Naive thymus-derived CD4-positive, alpha-beta T cell (primary cell): ENCODE measurements around the gene DGAT2. TPM values are rescaled to one million over a fixed set of nuclear protein-coding genes. Genes with fewer than 3 reads are reported as not detected.
A peak's percentile ranks its signal among the peaks of the same experiment; 100 is the strongest.
"Not testable (repeated sequence)": the region's sequence is repeated elsewhere in the genome, so short reads cannot be mapped to it uniquely, and the experiment has no call there.

Source experiments
- ATAC-seq: fragments of 150-1000 bp; cut with Tn5 transposase; 2 replicates; pipeline ENCODE4 v1.10.0; 2021; ENCODE audit warnings: mild to moderate bottlenecking, moderate library complexity
- CTCF ChIA-PET: fragments of 350-600 bp; sonication (Branson Sonifier 250); formaldehyde crosslinking; loops from one replicate; lab custom pipeline; 2021; ENCODE audit warnings: antibody characterized with exemption; lab: Charles Lee
- POLR2A ChIA-PET: fragments of 350-600 bp; sonication (Branson Sonifier 250); formaldehyde crosslinking; loops from one replicate; lab custom pipeline; 2021; ENCODE audit warnings: antibody characterized with exemption, inconsistent platforms; lab: Charles Lee
- DNase-seq, 9 donors: peaks; one replicate each; pipeline versions ENCODE4 v3.0.0 to v3.0.0-alpha.2; 2020 to 2022; ENCODE audit warnings: mixed read lengths in 1 of 9
- H3K27ac ChIP-seq: one replicate; pipeline ENCODE4 v1.7.0; 2013; ENCODE audit warnings: mild to moderate bottlenecking, low read depth, low read length, moderate library complexity
- H3K27me3 ChIP-seq, 2 donors: one replicate each; pipeline ENCODE4 v1.7.0; 2013; ENCODE audit warnings: low read length in 2 of 2, mild to moderate bottlenecking in 2 of 2, moderate library complexity in 2 of 2; ENCODE audit not compliant: control insufficient read depth in 2 of 2, insufficient read depth in 2 of 2
- H3K36me3 ChIP-seq, 3 experiments: 1 replicate in 2 of 3; 2 replicates in 1 of 3; pipeline ENCODE4 v1.7.0; 2013; ENCODE audit warnings: low read length in 3 of 3, mild to moderate bottlenecking in 3 of 3, moderate library complexity in 1 of 3; ENCODE audit not compliant: insufficient read depth in 3 of 3, control insufficient read depth in 2 of 3
- H3K4me1 ChIP-seq, 2 donors: one replicate each; pipeline ENCODE4 v1.7.0; 2013; ENCODE audit warnings: low read length in 2 of 2, mild to moderate bottlenecking in 2 of 2, moderate library complexity in 1 of 2; ENCODE audit not compliant: control insufficient read depth in 2 of 2, insufficient read depth in 2 of 2
- H3K4me3 ChIP-seq: 2 replicates; pipeline ENCODE4 v1.7.0; 2013; ENCODE audit warnings: mild to moderate bottlenecking, low read length
- H3K9me3 ChIP-seq, 3 experiments: 1 replicate in 2 of 3; 2 replicates in 1 of 3; pipeline ENCODE4 v1.7.0; 2013; ENCODE audit warnings: low read length in 3 of 3; ENCODE audit not compliant: control insufficient read depth in 2 of 3
- H3K27ac Mint-ChIP-seq, 9 donors: one replicate each; pipeline ENCODE4 v1.8.0; 2020 to 2022; ENCODE audit warnings: mixed read lengths in 9 of 9, mild to moderate bottlenecking in 8 of 9, moderate library complexity in 5 of 9, inconsistent platforms in 2 of 9
- H3K27me3 Mint-ChIP-seq, 5 donors: one replicate each; pipeline ENCODE4 v1.8.0; 2021 to 2022; ENCODE audit warnings: mixed read lengths in 5 of 5, mild to moderate bottlenecking in 1 of 5
- H3K36me3 Mint-ChIP-seq, 5 donors: one replicate each; pipeline ENCODE4 v1.8.0; 2020 to 2022; ENCODE audit warnings: mixed read lengths in 5 of 5, mild to moderate bottlenecking in 3 of 5, inconsistent platforms in 1 of 5
- H3K4me1 Mint-ChIP-seq, 7 donors: one replicate each; pipeline ENCODE4 v1.8.0; 2020 to 2022; ENCODE audit warnings: mixed read lengths in 7 of 7, mild to moderate bottlenecking in 3 of 7, inconsistent platforms in 1 of 7
- H3K4me3 Mint-ChIP-seq, 10 donors: one replicate each; pipeline ENCODE4 v1.8.0; 2020 to 2022; ENCODE audit warnings: mild to moderate bottlenecking in 10 of 10, mixed read lengths in 10 of 10, moderate library complexity in 6 of 10, inconsistent platforms in 2 of 10
- H3K9me3 Mint-ChIP-seq, 11 donors: one replicate each; pipeline ENCODE4 v1.8.0; 2020 to 2022; ENCODE audit warnings: mixed read lengths in 11 of 11, mild to moderate bottlenecking in 4 of 11, inconsistent platforms in 1 of 11, moderate library complexity in 1 of 11
- intact Hi-C, 2 donors: fragments of 100-400 bp; cut with micrococcal nuclease; formaldehyde crosslinking; loops; one replicate each; pipeline ENCODE4 v1.15.1; 2023
- polyA plus RNA-seq, 2 donors: library from polyadenylated mRNA; unstranded; fragments of 300-500 nt; fragmentation: Illumina TruSeq; gene quantifications; one replicate each; pipeline ENCODE4 v1.2.3, GENCODE V29; 2021
- total RNA-seq, 6 experiments: library from RNA in 5 of 6; stranded (reverse) in 5 of 6; gene quantifications; 1 replicate in 5 of 6; 2 replicates in 1 of 6; pipeline ENCODE4 v1.2.3 and lab custom pipeline; 2021 to 2026

Gene DGAT2
- total and polyA plus RNA-seq, 7 experiments from 2014 or later, result 0.30 to 8.5 (median 0.58) TPM

- H3K4me1 ChIP-seq, POLR2A ChIA-PET, H3K9me3 Mint-ChIP-seq: not testable (repeated sequence)
Measured at GRCh38 chr11:75748729-75749273, 19.8 kb upstream of the DGAT2 start.

GRCh38 chr11:75754933-75755332, 13.6 kb upstream of the DGAT2 start:
- H3K9me3 Mint-ChIP-seq, CTCF ChIA-PET, H3K4me3 ChIP-seq, H3K27me3 ChIP-seq, H3K4me3 Mint-ChIP-seq, DNase-seq, intact Hi-C loops, H3K4me1 ChIP-seq, H3K27ac ChIP-seq, ATAC-seq, H3K36me3 ChIP-seq, H3K4me1 Mint-ChIP-seq, POLR2A ChIA-PET, H3K27ac Mint-ChIP-seq, H3K9me3 ChIP-seq, H3K36me3 Mint-ChIP-seq: not testable (repeated sequence)
- peaks cover 0 to 18% (median 0%) of the 10 kb centered on the region in 5 donors for H3K27me3 Mint-ChIP-seq

More at GRCh38 chr11:75748729-75749273, 19.8 kb upstream of the DGAT2 start:
- peaks cover 0 to 28% (median 18%) of the 10 kb centered on the region in 5 donors for H3K27me3 Mint-ChIP-seq
- H3K9me3 ChIP-seq, H3K4me1 Mint-ChIP-seq, H3K4me3 Mint-ChIP-seq, H3K36me3 ChIP-seq, intact Hi-C loops, H3K27ac Mint-ChIP-seq, H3K27ac ChIP-seq, H3K4me3 ChIP-seq, ATAC-seq, DNase-seq, CTCF ChIA-PET, H3K27me3 ChIP-seq, H3K36me3 Mint-ChIP-seq: not testable (repeated sequence)

- H3K4me1 Mint-ChIP-seq, result peaks cover 0 to 2% (median 0%) of the 10 kb centered on the region in 7 donors
- no peak overlapping the region for H3K27ac Mint-ChIP-seq
- POLR2A ChIA-PET, result no interaction called here
- CTCF ChIA-PET, result no interaction called here
- H3K9me3 ChIP-seq, result no peaks in the 10 kb centered on the region
- H3K27ac ChIP-seq, result no peak overlapping the region
- no peak overlapping the region for H3K4me3 Mint-ChIP-seq
- no peaks in the 10 kb centered on the region for H3K36me3 ChIP-seq
- DNase-seq, result no peak
- H3K4me3 ChIP-seq, result no peak overlapping the region
- intact Hi-C loops, result no loop called here
- peaks cover 0 to 1% (median 0%) of the 10 kb centered on the region in 5 donors for H3K36me3 Mint-ChIP-seq
- H3K4me1 ChIP-seq, result no peaks in the 10 kb centered on the region
- peaks cover 0 to 16% (median 0%) of the 10 kb centered on the region in 5 donors for H3K27me3 Mint-ChIP-seq
- no peaks in the 10 kb centered on the region for H3K27me3 ChIP-seq
- peaks cover 0 to 3% (median 0%) of the 10 kb centered on the region in 11 donors for H3K9me3 Mint-ChIP-seq
- no peak for ATAC-seq
Measured at GRCh38 chr11:75757651-75758050, 10.9 kb upstream of the DGAT2 start.

GRCh38 chr11:75759832-75760231, 8.7 kb upstream of the DGAT2 start:
- CTCF ChIA-PET, result no interaction called here
- no peaks in the 10 kb centered on the region for H3K36me3 Mint-ChIP-seq

GRCh38 chr11:75760243-75760642, 8.3 kb upstream of the DGAT2 start:
- intact Hi-C loops, result loop anchor here in 1 of 2 donors (10.0 kb wide), 1 partner anchor 805 kb away; no protein-coding TSS in a partner anchor
- Histone ChIP-seq H3K36me3 (no peaks in the 10 kb centered on the region), H3K27ac (no peak overlapping the region), H3K9me3 (no peaks in the 10 kb centered on the region), H3K27me3 (no peaks in the 10 kb centered on the region), H3K4me1 (no peaks in the 10 kb centered on the region), H3K4me3 (no peak overlapping the region)
- Mint-ChIP-seq H3K27me3 (peaks cover 0 to 15% (median 0%) of the 10 kb centered on the region in 5 donors), H3K4me1 (peaks cover 0 to 2% (median 0%) of the 10 kb centered on the region in 7 donors), H3K9me3 (peaks cover 0 to 2% (median 0%) of the 10 kb centered on the region in 11 donors), H3K27ac (no peak overlapping the region), H3K36me3 (no peaks in the 10 kb centered on the region), H3K4me3 (no peak overlapping the region)
- ATAC-seq (no peak), DNase-seq (no peak)
- CTCF ChIA-PET, result no interaction called here
- POLR2A ChIA-PET, result interaction anchor here (1.2 kb wide), 1 partner anchor 9 kb away, joined by 5 read pairs; no protein-coding TSS in a partner anchor

More at GRCh38 chr11:75759832-75760231, 8.7 kb upstream of the DGAT2 start:
- H3K27ac ChIP-seq, result no peak overlapping the region
- H3K27ac Mint-ChIP-seq, result no peak overlapping the region
- H3K9me3 Mint-ChIP-seq, result peaks cover 0 to 2% (median 0%) of the 10 kb centered on the region in 11 donors
- H3K36me3 ChIP-seq, result no peaks in the 10 kb centered on the region
- no peak overlapping the region for H3K4me3 Mint-ChIP-seq
- H3K4me1 Mint-ChIP-seq, result peaks cover 0 to 2% (median 0%) of the 10 kb centered on the region in 7 donors
- H3K27me3 ChIP-seq, result no peaks in the 10 kb centered on the region
- ATAC-seq, result no peak
- DNase-seq, result no peak
- peaks cover 0 to 16% (median 0%) of the 10 kb centered on the region in 5 donors for H3K27me3 Mint-ChIP-seq
- H3K4me1 ChIP-seq, result no peaks in the 10 kb centered on the region
- no peaks in the 10 kb centered on the region for H3K9me3 ChIP-seq
- POLR2A ChIA-PET, result interaction anchor here (1.2 kb wide), 1 partner anchor 10 kb away, joined by 5 read pairs; no protein-coding TSS in a partner anchor
- intact Hi-C loops, result loop anchor here in 1 of 2 donors (10.0 kb wide), 1 partner anchor 805 kb away; no protein-coding TSS in a partner anchor
- no peak overlapping the region for H3K4me3 ChIP-seq

- POLR2A ChIA-PET, result no interaction called here
- H3K4me1 ChIP-seq, result no peaks in the 10 kb centered on the region
- Mint-ChIP-seq H3K4me3 (no peak overlapping the region), H3K27me3 (peaks cover 0 to 9% (median 0%) of the 10 kb centered on the region in 5 donors), H3K36me3 (no peaks in the 10 kb centered on the region), H3K27ac (no peak overlapping the region), H3K9me3 (peaks cover 0 to 2% (median 0%) of the 10 kb centered on the region in 11 donors), H3K4me1 (peaks cover 0 to 2% (median 0%) of the 10 kb centered on the region in 7 donors)
- H3K9me3 ChIP-seq, result no peaks in the 10 kb centered on the region
- H3K4me3 ChIP-seq, result no peak overlapping the region
- H3K27ac ChIP-seq, result no peak overlapping the region
- CTCF ChIA-PET, result interaction anchor here (0.6 kb wide), 1 partner anchor 376 kb away, joined by 3 read pairs; no protein-coding TSS in a partner anchor
- intact Hi-C loops, result loop anchor here in 1 of 2 donors (10.0 kb wide), 1 partner anchor 804 kb away; no protein-coding TSS in a partner anchor
- no peaks in the 10 kb centered on the region for H3K36me3 ChIP-seq
- no peaks in the 10 kb centered on the region for H3K27me3 ChIP-seq
- no peak for DNase-seq
- peak; percentile 48 for ATAC-seq
Measured at GRCh38 chr11:75760710-75761493, 7.7 kb upstream of the DGAT2 start.
